ENCODE measurements around the gene SLC12A7. TPM values are rescaled to one million over a fixed set of nuclear protein-coding genes. Genes with fewer than 3 reads are reported as not detected.

The SLC12A7 gene
- total and polyA plus RNA-seq, 9 of the 15 experiments (the other 6 are each of a cell fraction or from before 2014, with no cell fraction given): 0.01 to 3.1 (median 0.56) TPM

- TF ChIP-seq VEZF1 (CRISPR knock-in tag; IDR thresholded peaks at IDR 0.05) (no peak), CXXC5 (CRISPR knock-in tag; IDR thresholded peaks at IDR 0.05) (peak; percentile 81), KDM2B (CRISPR knock-in tag; IDR thresholded peaks at IDR 0.05) (no peak; the same call in 1 of the 2 replicates), EHMT2 (IDR thresholded peaks at IDR 0.05) (no peak), ZFP91 (CRISPR knock-in tag; IDR thresholded peaks at IDR 0.05) (no peak), MNT (conservative IDR thresholded peaks at IDR 0.05) (no peak), POLR2AphosphoS5 (IDR thresholded peaks at IDR 0.05; ENCODE audit: control insufficient read depth, insufficient read depth, low read depth, low read length) (no peak), RERE (CRISPR knock-in tag; IDR thresholded peaks at IDR 0.05; ENCODE audit: borderline replicate concordance) (no peak), KLF1 (tag; IDR thresholded peaks at IDR 0.05) (peak; percentile 34; the same call in 1 of the 2 replicates), ETV1 (tag; conservative IDR thresholded peaks at IDR 0.05; ENCODE audit: low read depth) (no peak), FOXM1 (IDR thresholded peaks at IDR 0.05; ENCODE audit: low read depth) (no peak), FOXM1 (CRISPR knock-in tag; IDR thresholded peaks at IDR 0.05; ENCODE audit: low read depth) (no peak), ZNF449 (CRISPR knock-in tag; IDR thresholded peaks at IDR 0.05) (no peak), PKNOX1 (IDR thresholded peaks at IDR 0.05) (no peak)
Measured at GRCh38 chr5:1111727-1112289, at the start of gene SLC12A7 (continued).

All from K562 (cell line).